ENCODE data around the gene NRXN3. TPM values are rescaled to one million over a fixed set of nuclear protein-coding genes. Genes with fewer than 3 reads are reported as not detected.

Gene NRXN3
- polyA plus RNA-seq, 3 donors = 6.1 to 7.8 (median 6.4) TPM

DNA sequence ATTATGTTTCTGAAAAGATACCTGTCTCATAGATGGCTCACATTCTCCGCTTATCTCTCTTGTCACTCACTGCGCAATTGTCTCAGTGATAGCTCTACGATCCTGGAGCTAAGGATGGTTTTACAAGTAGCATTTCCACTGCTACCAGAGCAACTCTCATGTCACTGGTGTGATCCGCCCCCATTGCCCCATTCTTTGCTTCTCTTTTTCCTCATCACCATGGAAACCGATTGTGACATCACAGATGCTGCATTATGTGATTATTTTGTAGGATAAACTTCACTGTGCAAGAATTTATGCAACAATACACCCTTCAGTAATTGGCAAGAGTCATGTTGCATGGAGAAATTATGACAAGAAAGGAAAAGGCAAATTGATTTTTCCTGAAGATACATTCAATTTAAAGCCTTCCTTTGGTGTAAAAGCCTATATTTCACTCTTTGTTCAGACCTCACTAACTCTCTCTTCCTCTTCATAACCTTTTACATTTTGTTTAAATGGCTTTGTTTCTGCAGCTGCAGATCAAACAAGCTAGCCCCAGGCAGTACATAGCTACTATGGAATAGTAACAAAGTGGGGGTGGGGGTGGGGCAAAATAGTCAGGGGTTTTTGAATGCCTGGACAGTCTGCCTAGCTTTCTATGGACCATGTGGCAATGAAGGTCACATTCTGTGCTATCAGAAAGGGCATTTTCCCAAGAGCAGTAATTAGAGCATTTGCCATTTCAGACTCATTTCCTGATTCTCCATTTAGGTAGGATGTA, 539.8 kb downstream of the NRXN3 start:
- DNase-seq = no peak

DNA sequence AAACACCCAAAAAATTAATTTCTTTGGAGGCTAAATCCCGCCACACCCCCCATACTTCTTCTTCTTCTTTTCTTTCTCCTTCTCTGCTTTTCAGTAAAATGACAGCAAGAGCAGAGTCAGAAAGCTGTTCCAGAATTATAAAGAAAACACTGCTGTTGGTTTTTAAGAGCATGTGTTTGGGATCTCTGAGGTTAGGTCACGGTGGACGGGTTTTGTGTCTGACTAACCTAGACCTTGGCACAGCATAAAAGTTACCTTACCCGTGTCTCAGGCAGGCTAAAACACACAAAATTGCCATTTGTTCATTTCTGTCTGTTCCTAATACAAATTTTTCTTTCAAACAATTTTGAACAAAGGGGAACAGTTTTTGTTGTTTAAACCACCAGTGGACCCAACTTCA, 540.8 kb downstream of the NRXN3 start:
- DNase-seq = peak; percentile 28

DNA sequence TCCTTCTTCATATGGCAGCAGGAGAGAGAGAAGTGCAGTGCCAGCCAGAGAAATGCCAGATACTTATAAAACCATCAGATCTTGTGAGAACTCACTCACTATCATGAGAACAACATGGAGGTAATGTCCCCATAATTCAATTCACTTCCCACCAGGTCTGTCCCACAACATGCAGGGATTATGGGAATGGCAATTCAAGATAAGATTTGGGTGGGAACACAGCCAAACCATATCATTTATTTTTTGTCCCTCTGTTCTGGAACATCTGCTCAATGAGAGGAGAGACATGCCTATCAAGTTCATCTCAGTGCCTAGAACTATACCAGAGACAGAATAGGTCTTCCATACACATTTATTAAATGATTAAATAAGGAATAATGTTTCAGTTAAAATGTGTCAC, 543.5 kb downstream of the NRXN3 start:
- no peak for DNase-seq

DNA sequence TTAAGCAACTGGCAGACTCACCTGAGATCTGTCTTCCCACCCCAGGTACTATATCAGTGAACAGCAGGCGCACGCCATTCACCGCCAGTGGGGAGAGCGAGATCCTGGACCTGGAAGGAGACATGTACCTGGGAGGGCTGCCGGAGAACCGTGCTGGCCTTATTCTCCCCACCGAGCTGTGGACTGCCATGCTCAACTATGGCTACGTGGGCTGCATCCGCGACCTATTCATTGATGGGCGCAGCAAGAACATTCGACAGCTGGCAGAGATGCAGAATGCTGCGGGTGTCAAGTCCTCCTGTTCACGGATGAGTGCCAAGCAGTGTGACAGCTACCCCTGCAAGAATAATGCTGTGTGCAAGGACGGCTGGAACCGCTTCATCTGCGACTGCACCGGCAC, 544.5 kb downstream of the NRXN3 start:
- DNase-seq = no peak

DNA sequence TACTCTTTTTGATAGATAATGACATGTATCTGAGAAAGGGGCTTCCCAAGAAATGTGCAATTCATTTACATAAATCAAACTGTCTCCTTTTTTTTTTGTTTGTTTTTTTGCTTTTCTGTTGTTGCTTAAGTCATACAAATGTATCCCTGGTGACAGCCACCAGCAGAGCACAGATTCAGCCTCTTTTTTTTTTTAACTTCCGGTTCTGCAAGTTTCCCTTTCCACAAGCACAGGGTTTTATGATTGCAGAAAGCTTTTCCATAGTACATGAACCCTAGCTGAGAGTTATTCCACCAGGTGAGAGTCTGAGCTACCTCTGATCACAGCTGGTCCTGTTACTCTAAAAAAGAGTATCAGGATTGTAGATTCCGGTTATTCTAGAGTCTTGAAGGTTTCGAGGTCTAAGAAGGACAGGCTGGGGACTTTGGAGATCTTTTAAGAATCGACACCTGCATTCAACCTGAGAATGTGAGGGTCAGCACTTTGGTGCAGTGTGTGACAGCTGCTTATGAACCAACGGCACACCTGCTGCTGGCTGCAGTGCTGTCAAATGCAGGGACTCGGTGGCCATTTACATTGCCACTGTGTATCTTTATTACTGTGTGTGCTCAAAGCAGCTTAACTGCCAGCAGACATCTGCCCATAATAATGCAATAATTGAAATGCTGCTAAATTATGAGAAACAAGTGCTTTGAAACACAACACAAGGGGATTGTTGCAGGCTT, 551.7 kb downstream of the NRXN3 start:
- no peak for DNase-seq

DNA sequence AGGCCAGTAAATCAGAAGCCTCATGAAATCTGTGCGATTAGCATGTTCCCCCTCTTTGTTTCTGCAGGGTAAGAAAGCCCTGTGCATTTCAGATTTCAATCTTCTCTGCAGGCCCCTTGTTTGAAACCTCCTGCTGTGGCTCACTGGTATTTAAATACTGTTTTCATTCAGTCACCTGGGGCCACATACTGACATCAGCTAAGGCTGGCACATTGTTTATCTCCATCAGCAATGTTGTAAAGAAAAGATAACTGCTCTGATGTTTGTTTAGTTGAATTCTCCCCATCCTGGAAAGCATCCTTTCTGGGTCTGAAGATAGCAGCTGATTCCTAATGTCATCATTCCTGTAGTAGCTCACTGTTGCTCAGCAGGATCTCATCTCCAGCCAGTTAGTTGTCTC, 554.9 kb downstream of the NRXN3 start:
- no peak for DNase-seq

DNA sequence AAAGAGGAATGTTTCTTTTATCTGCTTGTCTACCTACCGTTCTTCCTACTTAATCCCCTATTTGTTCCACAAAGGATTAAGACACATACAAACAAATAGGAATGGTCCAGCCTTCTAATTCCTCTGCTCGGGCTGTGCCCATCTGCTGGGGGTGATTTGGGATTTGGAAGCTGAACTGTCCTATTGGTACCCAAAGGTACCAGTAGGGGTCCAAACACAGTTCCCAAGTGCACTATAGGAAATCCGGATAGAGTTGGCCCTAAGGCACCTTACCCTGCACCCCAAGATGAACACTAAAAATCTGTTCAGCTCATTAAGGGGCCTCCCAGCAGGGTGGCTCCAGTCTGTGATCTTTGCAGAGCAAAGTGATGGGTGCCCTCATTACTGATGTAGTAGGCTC, 566.9 kb downstream of the NRXN3 start:
- DNase-seq = no peak

DNA sequence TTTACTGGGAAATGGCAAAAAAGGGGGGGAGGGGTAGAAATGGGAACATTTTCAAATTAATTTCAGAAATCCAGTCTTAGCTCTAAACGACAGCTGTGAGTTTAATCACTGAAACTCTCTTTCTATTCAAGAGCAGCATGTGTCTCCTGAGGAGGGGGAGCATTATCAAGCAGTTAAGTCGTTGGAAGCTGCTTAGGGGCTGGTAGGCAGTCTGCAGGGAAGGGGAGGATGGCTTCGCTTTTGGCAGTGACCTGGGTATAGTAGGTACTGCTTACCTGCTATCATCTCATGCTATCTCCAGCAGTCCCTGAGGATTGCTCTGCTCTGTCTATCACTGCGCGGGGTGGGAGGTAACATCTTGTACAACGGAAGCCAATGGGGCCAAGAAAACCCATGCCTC, 567.4 kb downstream of the NRXN3 start:
- no peak for DNase-seq

DNA sequence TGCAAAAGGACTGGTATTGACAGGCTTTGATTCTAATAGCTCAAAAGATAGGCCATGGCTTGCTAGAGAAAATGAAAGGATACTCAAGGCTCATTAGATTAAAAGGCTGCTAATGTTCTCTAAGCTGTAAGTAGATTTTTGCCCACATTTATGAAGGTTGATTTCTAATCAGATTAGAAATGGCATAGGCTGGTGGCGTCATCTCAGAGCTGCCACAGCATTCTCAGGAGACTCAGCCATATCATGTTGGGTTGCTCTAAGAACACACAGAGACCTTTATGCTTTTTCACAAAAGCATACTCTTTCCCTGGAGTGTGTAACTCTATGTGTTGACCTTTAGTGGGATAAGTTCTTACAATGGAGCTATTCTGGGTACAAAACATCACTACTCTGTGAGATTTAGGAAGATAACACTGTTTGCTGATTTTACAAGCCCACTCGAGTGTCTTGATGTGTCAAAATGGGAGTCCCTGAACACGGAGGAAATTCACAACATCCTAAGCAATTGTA, 576.0 kb downstream of the NRXN3 start:
- DNase-seq = no peak

DNA sequence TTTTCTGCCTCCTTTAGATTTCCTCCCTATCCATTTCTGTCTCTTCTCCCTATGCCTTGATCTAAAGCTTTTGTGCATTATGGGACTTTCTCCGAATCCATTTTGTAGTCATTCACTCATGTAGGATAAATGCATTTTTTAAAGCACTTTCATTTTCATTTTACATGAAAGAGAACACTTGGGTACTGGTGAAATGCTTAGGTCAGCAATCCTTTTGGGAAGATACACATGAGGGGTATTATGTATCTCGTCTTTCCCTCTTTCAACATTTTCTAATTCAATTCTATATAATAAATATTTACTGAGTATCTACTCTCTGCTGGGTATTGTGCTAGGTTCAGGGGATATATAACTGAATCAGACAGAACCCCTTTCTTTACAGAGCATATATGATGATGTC, 577.6 kb downstream of the NRXN3 start:
- DNase-seq = no peak

DNA sequence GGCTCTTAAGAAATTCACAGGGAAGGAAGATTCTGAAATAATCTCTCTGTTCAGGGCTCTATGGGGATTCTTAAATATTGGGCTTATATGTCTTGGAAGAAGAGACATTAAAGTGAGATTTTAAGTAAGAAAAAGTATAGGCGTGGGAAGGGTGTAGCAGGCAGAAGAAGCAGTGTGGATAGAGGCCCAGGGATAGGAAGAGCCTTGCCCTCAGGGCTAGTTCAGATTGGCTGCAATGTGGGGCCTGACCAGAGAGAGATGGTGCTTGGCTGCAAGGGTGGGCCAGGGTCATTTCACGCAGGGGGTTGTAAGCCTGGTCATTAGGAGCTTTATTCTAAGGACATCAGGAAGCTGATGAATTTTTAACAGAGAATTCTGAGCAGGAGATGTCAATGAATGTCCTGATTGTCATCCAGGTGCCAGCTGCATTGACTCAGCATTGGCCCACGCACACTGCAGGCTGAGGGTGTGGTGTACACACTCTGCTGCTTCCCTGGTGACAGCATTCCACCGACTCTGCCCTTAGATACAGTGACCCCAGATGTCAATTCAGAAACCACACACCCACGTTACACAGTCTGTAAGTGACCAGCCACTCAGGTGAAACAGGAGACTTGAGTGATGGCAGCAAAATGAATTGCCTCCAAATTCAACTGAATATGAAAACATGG, 582.5 kb downstream of the NRXN3 start:
- DNase-seq = peak; percentile 7

DNA sequence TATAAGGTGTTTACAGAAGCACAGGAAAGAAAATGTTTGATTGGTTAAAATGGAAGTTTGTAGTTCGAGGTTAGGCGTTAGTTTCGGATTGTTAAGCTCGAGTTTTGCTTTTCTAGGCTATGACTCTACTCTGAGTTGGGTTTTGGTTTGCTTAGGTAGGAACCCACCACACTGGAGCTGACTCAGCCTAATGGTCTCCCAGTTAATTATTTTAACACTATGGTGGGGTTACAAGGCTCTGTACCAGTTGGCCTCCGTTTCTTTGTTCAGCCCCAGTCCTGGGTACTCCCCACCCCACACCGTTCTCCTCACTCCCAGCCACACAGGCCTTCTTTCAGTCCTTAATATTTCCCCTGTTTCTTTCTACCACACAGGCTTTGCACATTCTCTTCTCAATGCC, 583.9 kb downstream of the NRXN3 start:
- no peak for DNase-seq

DNA sequence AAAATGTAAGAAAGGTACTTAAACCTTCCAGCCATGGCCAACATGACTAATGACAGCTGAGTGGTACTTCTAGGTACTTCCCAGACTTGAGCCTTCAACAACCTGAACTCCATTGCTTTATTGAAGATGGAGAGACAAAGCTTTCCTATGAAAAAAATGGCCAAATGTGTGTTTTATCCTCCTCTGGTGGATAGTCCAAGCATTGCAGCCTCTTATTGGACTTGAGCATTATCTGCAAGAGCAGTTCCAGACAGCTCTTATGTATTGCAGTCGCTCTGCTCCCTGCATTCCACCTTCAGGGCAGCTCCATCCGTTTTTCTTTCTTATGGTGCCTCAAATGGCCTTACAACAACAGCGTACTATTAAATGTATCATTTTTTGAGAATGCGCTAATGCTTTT, 588.2 kb downstream of the NRXN3 start:
- peak; percentile 22 for DNase-seq

DNA sequence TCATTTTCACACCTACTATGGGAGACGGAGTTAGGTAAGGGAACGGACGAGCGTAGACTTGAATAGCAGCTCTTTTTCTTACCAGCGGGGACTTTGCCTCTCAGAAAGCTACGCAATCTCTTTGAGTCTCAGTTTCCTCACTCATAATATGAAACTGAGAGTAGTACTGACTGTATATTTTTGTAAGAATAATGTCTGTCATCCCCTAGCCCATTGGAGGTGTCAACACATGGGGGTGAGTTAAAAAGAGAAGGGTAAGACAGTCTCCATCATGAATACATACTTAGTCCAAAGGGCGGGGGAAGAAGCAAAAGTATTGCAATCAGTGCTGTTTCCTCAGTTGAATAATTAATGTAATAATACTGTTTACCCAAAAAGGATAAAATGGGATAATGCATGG, 592.2 kb downstream of the NRXN3 start:
- DNase-seq = no peak

DNA sequence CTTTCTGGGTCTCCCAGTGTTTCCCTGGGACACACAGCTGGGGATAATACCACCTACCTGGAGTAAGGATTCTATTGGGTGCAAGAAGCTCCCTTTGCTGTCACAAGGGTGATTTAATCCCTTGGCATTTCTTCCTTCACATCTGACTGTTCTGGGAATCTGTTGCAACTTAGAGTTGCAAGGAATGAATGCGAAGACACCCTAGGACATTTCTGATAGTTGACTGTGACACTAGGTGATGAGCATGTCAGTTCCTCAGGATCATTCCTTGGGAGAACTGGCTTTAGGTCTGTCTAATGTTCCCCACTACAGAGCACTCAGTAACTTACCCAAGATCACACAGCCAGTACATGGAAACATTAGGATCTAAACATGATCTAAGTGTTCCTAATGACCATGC, 593.6 kb downstream of the NRXN3 start:
- DNase-seq = no peak

DNA sequence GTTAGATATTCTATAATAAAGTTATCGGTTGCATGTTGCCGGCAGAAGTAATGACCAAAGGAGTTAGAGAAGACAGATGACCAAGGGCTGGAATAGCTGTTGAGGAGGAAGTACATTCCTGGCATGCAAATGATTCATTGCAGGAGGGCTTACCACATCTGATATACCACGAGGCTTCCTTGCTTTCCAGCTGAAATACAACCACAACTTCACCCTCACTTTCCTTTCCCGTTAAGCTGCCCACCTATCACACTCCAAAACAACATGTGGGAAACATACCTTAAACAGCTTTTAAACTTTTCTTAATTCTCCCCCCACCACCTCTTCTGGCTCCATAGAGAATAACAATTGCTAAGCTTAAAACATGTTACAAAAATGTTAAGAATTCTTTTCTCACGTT, 594.1 kb downstream of the NRXN3 start:
- DNase-seq = no peak

DNA sequence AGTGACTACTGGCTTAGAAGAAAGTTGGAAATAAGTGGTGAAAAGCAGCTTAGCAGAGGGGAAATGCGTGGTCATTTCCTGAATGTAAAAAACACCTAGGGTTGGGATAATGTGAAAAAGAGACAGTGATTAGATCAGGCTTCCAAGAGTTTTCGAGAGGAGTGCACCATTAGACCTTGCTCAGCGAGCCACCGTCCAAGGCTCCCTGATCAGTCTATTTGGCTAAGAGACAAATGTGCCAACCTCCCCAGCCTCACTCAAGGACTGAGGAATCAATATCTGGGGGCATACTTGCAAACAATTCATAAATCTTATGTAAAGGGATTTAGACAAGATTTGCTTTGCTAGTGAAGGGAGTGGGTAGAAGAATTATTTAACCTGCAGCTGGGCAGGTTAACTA, 594.5 kb downstream of the NRXN3 start:
- DNase-seq = no peak

DNA sequence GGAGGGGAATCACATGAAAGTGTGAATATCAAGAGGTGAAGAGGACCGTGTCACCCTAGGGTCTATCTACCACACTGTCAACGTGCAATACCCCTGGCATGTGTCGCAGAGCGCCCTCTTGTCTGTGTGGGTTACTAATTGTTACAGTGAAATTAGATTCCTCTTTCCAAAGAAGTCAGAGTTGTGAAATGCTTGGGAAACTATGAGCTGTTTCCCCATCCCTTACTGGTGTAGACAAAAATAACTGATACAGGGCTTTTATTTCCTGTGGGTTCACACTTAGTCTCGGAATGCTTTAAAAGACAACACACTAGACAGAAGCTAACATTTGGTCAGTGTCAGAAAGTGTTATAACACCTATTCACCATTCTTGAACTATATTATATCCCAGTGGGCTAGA, 597.3 kb downstream of the NRXN3 start:
- no peak for DNase-seq

DNA sequence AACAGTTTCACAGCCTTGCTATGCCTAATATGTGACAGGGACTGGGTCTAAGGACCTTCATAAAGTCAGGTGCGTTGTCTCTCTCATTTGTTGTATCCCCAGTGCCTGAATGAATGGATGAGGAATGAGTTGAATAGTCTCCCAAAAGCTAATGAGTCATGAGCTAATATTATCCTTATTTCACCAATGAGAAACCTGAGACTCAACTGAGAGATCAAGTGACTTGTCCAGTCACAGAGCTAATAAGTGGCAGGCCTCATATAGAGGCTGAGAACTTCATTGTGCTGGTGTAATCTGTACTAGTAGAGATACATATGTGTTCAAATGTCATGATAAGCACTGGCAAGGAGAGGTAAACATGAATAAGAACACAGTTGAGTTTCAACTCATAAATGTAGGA, 612.4 kb downstream of the NRXN3 start:
- no peak for DNase-seq

DNA sequence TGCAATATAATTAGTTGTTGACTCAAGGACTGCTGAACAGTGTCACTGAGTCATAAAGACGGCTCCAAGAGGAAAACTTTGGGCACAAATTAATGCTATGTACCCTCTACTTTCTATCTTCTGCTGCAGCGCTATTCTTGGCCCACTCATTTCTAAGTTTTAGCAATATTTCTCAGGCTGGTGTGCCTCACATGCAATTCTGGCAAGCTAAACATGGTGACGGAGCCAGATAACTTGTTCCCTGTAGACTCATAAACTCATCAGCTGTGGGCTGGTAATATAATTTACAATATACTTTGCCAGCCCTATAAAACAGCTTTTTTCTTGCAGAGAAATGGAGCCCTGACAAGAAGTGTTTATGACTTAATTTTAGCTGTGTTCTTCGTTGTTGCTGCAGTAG, 615.1 kb downstream of the NRXN3 start:
- DNase-seq = no peak

DNA sequence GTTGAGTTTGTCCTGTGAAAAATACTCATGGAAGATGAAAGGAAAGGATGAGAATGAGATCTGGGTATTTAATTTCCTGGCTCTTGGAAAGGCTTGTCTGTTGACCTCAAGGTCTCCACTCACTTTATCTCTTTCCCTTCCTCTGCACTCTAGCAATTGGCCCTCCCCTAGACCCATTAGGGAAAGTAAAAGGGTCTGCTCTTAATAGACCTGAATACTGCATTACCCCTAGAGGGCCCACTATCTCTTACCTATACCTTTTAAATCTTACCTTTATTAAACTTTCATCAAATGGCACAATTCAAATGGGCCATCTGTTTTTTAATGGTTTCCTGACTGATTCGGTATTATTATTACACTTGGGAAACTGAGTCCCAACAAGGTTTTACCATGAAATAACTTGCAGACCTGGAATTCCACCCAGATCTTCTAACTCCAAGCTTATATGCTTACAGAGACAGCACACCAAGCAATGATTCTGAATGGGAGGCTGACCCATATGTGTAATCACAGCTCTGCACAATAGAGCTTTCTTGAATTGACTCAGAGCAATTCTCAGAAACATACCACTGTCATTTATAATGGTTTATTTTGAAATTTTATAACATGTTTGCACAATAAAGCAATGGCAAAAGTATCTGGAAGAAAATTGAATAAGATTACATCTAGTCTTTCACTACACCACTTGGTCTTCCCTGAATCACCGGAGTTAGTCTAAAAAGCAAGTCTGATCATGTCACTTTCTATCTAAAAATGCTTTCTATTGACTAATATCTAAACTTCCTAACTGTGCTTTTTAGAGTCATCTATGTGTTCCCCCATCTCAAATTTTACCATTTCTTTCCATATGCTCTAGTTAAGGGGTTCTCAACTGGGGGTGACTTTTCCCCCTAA, 618.5 kb downstream of the NRXN3 start:
- DNase-seq = no peak

DNA sequence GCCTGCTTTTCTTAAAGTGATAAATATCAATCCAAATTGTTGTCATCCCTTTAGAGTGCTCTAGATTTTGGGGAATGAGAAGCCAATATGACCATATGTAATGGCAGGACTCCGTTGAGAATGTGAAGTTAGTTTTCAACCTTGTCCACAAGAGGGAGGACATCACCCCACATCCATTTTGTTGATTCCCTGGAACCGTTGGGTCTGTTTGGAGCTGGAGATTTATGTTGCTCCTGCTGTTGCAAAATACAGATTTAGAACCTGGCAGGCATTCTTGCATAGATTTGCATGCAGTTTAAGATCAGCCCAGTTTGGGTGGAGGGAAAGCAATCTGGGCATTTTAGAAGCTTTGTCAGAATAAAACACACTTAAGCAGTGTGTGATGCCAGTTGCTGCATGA, 620.1 kb downstream of the NRXN3 start:
- no peak for DNase-seq
